Tracheal epithelial cell (primary cell): ENCODE measurements around the gene KCNJ5. TPM values are rescaled to one million over a fixed set of nuclear protein-coding genes. Genes with fewer than 3 reads are reported as not detected.

Source experiments
- total RNA-seq: library from RNA; depleted of rRNA; stranded (reverse); fragments of >200 nt; gene quantifications from 2 replicates; pipeline ENCODE4 v1.2.1, GENCODE V29; 2014

Gene KCNJ5
- total RNA-seq: 7.2 and 7.5 TPM in 2 replicates

GRCh38 chr11:128890543-128891368, at the start of gene KCNJ5:
Gene KCNJ5, plus strand, starts transcription at chr11:128891356. Its CDS starts 19,918 bp downstream, at chr11:128911274.

GRCh38 chr11:128867277-128867676, 23.9 kb upstream of the KCNJ5 start, which contains the start of gene KCNJ1:
Gene KCNJ1, minus strand, starts transcription at chr11:128867296. Its CDS starts 27,053 bp downstream, at chr11:128840243.

GRCh38 chr11:128942817-128943427, 51.8 kb downstream of the KCNJ5 start, which contains the start of gene TP53AIP1:
Gene TP53AIP1, minus strand, starts transcription at chr11:128942871. Its CDS starts 5,053 bp downstream, at chr11:128937818.

Other genes starting within 250 kb of the KCNJ5 start
- gene FLI1, start 197.3 kb upstream of the KCNJ5 start, total RNA-seq: 2.1 and 3.6 TPM in 2 replicates
- gene KCNJ1, start 24.1 kb upstream of the KCNJ5 start, total RNA-seq: 0.43 TPM in 1 of 2 replicates, not detected in the other
- 0.85 and 2.9 TPM in 2 replicates for gene TP53AIP1, start 51.5 kb downstream of the KCNJ5 start, total RNA-seq